Testis (tissue), 3 donors: Measurements from ENCODE around the gene MYO15B. TPM values are rescaled to one million over a fixed set of nuclear protein-coding genes. Genes with fewer than 3 reads are reported as not detected.

Experiments used
- DNase-seq: peaks from one replicate; pipeline ENCODE4 v3.0.0-alpha.2; 2019
- H3K27ac ChIP-seq, 2 donors: fragments of 200-600 bp; sonication (generic); one replicate each; pipeline ENCODE4 v1.5.1; 2019
- H3K27me3 ChIP-seq: fragments of 200-600 bp; sonication (generic); one replicate; pipeline ENCODE4 v1.5.1; 2019
- H3K36me3 ChIP-seq: fragments of 200-600 bp; sonication (generic); one replicate; pipeline ENCODE4 v1.5.1; 2017; ENCODE audit warnings: low read depth; ENCODE audit errors: missing control alignments
- H3K4me1 ChIP-seq: fragments of 200-600 bp; sonication (generic); one replicate; pipeline ENCODE4 v1.5.1; 2019
- H3K4me3 ChIP-seq, 2 donors: fragments of 200-600 bp; sonication (generic); one replicate each; pipeline ENCODE4 v1.5.1; 2017 to 2019
- H3K9me3 ChIP-seq: fragments of 200-600 bp; sonication (generic); one replicate; pipeline ENCODE4 v1.5.1; 2017
- POLR2A ChIP-seq: fragments of 450-650 bp; IDR thresholded peaks from one replicate; pipeline ENCODE4 v1.6.1; 2017; ENCODE audit warnings: antibody characterized with exemption, mild to moderate bottlenecking, moderate library complexity
- WGBS, 2 donors: methylation state at CpG; one replicate each; pipeline ENCODE4 v1.1.5; 2018; 5-methylcytosine and 5-hydroxymethylcytosine counted together
- intact Hi-C: fragments of 100-400 bp; cut with DNase I; formaldehyde crosslinking; loops from one replicate; pipeline ENCODE4 v1.15.1; 2023; ENCODE audit warnings: low total_unique reads
- polyA plus RNA-seq: library from polyadenylated mRNA; stranded (reverse); fragments of 350-450 nt; fragmentation: Illumina TruSeq; extraction: RNeasy Lipid Tissue Mini Kit (QIAGEN cat#74804); gene quantifications from one replicate; pipeline ENCODE4 v1.2.3, GENCODE V29; 2014; ENCODE audit warnings: low read depth, low replicate concordance; ENCODE audit not compliant: insufficient read depth
- total RNA-seq, 2 donors: library from RNA; depleted of rRNA; stranded (reverse); fragments of >200 nt; gene quantifications; one replicate each; pipeline ENCODE4 v1.2.3, GENCODE V29; 2016
- TF ChIP-seq, protein P1 (sequence below), 3 experiments: fragments of 450-650 bp in 2 of 3; fragments of 200-600 bp in 1 of 3; sonication (generic) in 1 of 3; IDR thresholded peaks; one replicate each; pipeline ENCODE4 v1.5.1; 2016 to 2019; ENCODE audit warnings: antibody characterized with exemption in 3 of 3, mild to moderate bottlenecking in 2 of 3, moderate library complexity in 1 of 3

The MYO15B gene
- total and polyA plus RNA-seq, 3 donors from 2014 or later, result 70.4 to 142 (median 139) TPM

- DNase-seq, result no peak
- TF ChIP-seq, protein P1, sequence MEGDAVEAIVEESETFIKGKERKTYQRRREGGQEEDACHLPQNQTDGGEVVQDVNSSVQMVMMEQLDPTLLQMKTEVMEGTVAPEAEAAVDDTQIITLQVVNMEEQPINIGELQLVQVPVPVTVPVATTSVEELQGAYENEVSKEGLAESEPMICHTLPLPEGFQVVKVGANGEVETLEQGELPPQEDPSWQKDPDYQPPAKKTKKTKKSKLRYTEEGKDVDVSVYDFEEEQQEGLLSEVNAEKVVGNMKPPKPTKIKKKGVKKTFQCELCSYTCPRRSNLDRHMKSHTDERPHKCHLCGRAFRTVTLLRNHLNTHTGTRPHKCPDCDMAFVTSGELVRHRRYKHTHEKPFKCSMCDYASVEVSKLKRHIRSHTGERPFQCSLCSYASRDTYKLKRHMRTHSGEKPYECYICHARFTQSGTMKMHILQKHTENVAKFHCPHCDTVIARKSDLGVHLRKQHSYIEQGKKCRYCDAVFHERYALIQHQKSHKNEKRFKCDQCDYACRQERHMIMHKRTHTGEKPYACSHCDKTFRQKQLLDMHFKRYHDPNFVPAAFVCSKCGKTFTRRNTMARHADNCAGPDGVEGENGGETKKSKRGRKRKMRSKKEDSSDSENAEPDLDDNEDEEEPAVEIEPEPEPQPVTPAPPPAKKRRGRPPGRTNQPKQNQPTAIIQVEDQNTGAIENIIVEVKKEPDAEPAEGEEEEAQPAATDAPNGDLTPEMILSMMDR (IDR thresholded peaks at IDR 0.05), result no peak
- no peak for TF ChIP-seq POLR2A
- Histone ChIP-seq H3K27me3 (no peaks in the 10 kb centered on the region), H3K9me3 (no peaks in the 10 kb centered on the region), H3K4me3 (no peak overlapping the region), H3K4me1 (no peaks in the 10 kb centered on the region), H3K36me3 (no peaks in the 10 kb centered on the region), H3K27ac (no peak overlapping the region)
- WGBS, 2 donors, result 90% methylated on average over 2 to 4 of the region's 4 CpGs
- intact Hi-C loops, result no loop called here
Observed at GRCh38 chr17:75621489-75621888, 33.9 kb downstream of the MYO15B start.

GRCh38 chr17:75622076-75622475 lies 34.5 kb downstream of the MYO15B start:
- no peaks in the 10 kb centered on the region for H3K27me3 ChIP-seq
- H3K9me3 ChIP-seq, result no peaks in the 10 kb centered on the region
- intact Hi-C loops, result no loop called here
- H3K27ac ChIP-seq, result no peak overlapping the region
- 82 to 88% methylated on average over 8 of the region's 8 CpGs for WGBS, 2 donors
- no peak for TF ChIP-seq POLR2A
- TF ChIP-seq, protein P1 (IDR thresholded peaks at IDR 0.05), result no peak
- no peak overlapping the region for H3K4me3 ChIP-seq
- H3K36me3 ChIP-seq, result no peaks in the 10 kb centered on the region
- no peak for DNase-seq
- no peaks in the 10 kb centered on the region for H3K4me1 ChIP-seq

DNA sequence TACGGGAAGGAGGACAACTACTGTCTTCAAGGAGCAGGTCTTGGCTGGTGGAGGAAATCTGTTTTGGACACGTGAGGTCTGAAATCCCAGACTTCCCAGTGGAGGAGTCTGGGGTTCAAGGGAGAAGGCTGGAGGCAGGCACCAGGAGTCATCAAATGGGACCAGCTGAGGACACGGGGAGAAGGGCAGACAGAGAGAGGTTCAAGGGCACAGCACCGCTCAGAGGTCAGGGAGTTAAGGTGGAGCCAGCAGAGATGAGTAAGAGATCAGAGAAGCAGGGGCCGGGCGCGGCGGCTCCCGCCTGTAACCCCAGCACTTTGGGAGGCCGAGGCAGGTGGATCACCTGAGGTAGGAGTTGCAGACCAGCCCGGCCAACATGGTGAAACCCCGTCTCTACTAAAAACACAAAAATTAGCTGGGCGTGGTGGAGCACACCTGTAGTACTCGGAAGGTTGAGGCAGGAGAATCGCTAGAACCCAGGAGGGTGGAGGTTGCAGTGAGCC lies 35.2 kb downstream of the MYO15B start:
- Histone ChIP-seq H3K4me1 (no peaks in the 10 kb centered on the region), H3K36me3 (no peaks in the 10 kb centered on the region), H3K9me3 (no peaks in the 10 kb centered on the region), H3K27ac (no peak overlapping the region), H3K4me3 (no peak overlapping the region), H3K27me3 (no peaks in the 10 kb centered on the region)
- intact Hi-C loops, result no loop called here
- TF ChIP-seq POLR2A, result no peak
- TF ChIP-seq, protein P1 (IDR thresholded peaks at IDR 0.05), result no peak
- WGBS, 2 donors, result 82 to 88% methylated on average over 15 of the region's 15 CpGs
- no peak for DNase-seq

DNA sequence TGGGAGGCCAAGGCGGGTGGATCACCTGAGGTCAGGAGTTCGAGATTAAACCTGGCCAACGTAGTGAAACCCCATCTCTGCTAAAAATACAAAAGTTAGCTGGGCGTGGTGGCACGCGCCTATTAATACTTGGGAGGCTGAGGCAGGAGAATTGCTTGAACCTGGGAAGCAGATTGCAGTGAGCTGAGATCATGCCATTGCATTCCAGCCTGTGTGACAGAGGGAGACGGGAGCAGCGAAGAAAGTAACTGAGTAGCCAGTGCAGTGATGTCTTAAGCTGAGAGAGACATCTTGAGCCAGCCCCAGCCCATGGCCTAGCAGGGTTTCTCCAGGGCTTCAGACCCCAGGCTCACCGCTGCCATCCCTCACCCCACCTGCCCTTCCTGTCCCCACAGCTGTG lies 35.8 kb downstream of the MYO15B start:
- no peaks in the 10 kb centered on the region for H3K36me3 ChIP-seq
- 78 to 86% methylated on average over 9 of the region's 9 CpGs for WGBS, 2 donors
- no peak for DNase-seq
- no peak overlapping the region for H3K27ac ChIP-seq
- TF ChIP-seq POLR2A, result no peak
- TF ChIP-seq, protein P1 (IDR thresholded peaks at IDR 0.05), result no peak
- no peaks in the 10 kb centered on the region for H3K4me1 ChIP-seq
- H3K4me3 ChIP-seq, result no peak overlapping the region
- no peaks in the 10 kb centered on the region for H3K9me3 ChIP-seq
- H3K27me3 ChIP-seq, result no peaks in the 10 kb centered on the region
- intact Hi-C loops, result no loop called here

- no peaks in the 10 kb centered on the region for H3K27me3 ChIP-seq
- H3K27ac ChIP-seq, result no peak overlapping the region
- TF ChIP-seq, protein P1 (IDR thresholded peaks at IDR 0.05), result no peak
- TF ChIP-seq POLR2A, result no peak
- WGBS, 2 donors, result 75 to 93% methylated on average over 4 to 12 of the region's 12 CpGs
- intact Hi-C loops, result no loop called here
- H3K4me1 ChIP-seq, result no peaks in the 10 kb centered on the region
- H3K9me3 ChIP-seq, result no peaks in the 10 kb centered on the region
- no peak overlapping the region for H3K4me3 ChIP-seq
- no peaks in the 10 kb centered on the region for H3K36me3 ChIP-seq
- DNase-seq, result no peak
Observed at GRCh38 chr17:75624021-75624420, 36.4 kb downstream of the MYO15B start.
